GM18526 (cell line): ENCODE data around the gene MUC6.

Source experiments
- POLR2A ChIP-seq: IDR thresholded peaks from 3 replicates; pipeline ENCODE4 v1.6.1; 2011; ENCODE audit not compliant: insufficient read length; ENCODE audit errors: extremely low read depth

MUC6 gene

DNA sequence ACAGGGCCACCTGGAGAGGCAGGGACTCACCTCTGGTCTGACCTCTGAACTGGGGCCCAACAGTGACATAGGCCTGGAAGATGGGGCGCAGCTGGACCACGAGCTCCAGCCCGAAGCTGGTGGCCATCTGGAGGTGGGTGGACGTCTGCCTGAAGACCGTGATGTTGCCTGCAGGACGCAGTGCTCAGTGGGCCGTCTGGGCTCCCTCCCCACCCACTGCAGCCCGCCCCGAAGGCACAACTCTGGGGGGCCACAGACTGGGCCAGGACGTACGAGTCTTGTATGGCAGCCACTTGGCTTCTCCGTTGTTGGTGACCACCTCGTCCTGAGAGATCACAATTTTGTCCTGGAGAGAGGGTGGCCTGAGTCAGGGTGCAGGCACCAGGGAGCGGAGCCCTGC, 7.9 kb downstream of the MUC6 start:
- no peak for TF ChIP-seq POLR2A

DNA sequence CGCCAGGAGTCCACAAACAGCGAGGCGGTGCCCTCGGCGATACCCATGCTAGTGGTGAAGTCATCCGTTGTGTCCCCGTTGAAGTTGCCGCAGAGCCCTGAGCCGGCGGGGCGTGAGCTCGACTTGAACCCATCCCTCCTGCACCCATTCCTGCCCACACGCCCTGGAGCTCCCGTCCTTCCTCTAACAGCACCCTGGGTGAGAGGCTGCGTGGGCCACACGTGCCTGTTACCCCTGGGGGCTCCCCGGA, 8.3 kb downstream of the MUC6 start:
- TF ChIP-seq POLR2A: no peak

GRCh38 chr11:1027483-1028290, 8.8 kb downstream of the MUC6 start:
- no peak for TF ChIP-seq POLR2A

DNA sequence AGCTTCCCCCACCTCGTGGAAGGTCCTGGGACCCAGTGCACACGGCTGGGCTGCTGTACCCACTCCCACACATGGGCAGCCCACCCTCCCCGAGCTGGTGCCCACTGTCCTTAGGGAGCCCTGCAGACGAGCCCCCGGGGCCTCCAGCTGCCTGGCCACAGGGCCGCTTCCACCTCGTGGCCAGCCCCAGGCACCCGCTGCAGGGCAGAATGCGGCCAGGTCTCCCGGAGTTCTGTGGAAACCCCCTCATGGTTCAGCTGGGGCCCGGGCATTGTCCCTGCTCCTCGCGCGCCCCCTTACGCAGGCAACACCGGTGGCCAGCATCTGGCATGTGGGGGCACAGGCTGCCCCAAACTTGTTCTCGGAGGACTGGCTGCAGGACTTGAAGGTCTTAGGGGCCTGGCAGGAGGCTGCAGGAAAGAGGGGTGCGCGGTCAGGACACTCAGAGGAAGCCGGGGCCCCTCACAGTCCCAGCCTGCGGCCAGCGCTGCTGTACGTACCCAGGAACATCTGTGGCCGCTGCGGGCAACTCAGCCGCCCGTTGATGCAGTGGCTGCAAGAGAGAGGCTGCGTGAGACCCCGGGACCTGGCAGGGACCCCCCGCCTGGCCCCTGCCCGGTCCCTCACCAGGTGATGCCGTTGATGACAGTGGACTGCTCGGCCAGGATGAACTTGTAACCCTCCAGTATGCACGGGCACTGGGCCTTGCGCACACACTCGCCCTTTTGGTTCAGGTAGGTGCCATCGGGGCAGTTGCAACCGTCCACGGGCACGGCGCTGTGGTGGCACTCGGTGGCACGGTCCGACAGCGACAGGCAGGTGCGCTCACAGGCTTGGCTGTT, 9.7 kb downstream of the MUC6 start:
- TF ChIP-seq POLR2A: no peak

DNA sequence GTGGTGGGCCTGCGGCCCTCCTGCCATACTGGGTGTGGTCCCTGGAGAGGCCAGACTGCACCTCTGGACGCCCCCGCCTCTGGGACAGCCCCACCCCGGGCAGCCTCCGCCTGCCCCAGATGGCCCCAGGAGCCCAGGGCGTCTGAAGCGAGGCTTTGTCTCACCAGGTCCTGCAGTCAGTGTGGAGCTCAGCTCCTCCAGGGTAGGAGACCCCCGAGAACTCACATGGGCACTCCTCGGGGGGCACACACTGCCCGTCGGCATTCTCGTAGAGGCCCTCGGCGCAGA, 10.4 kb downstream of the MUC6 start:
- no peak for TF ChIP-seq POLR2A

GRCh38 chr11:1025410-1026162, 10.9 kb downstream of the MUC6 start:
- no peak for TF ChIP-seq POLR2A

GRCh38 chr11:1024597-1025409, 11.7 kb downstream of the MUC6 start:
- TF ChIP-seq POLR2A: no peak

DNA sequence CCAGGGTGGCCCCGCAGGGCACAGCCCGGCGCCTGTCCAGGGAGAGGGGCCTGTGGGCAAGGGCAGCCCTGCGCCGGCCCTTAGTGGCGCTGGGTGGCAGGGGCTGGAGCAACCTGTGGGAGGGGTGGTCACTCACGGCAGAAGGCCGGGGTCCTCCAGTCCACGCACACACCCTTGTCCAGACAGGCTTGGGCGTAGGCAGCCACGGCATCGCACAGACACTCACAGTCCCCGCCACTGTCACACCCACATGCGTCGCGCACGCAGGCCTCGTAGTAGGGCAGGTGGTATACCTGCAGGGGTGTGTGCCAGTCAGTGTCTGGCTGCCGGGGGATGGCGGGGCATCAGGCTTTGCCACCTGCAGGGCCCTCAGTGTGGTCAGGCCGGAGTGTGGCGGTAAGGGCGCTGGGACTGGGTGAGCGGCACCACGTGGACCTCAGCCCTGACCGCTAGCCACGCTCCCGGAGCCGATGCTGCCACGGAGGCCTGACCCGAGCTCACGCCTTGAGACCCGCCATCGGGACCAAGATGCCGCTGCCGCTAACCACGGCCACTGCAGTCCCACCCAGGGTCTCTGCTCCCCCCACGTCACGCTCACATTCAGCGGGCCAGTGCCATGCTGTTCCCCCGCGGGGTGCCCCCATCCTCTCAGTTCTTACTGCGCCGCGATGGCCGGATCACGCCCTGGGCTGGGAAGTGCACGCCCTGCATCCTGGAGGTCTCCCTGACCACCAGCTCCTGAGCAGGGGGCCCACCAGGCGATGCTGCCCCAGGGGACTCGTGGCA, 12.5 kb downstream of the MUC6 start:
- no peak for TF ChIP-seq POLR2A

- no peak for TF ChIP-seq POLR2A
These were observed 13.4 kb downstream of the MUC6 start for GRCh38 chr11:1022908-1023810.

DNA sequence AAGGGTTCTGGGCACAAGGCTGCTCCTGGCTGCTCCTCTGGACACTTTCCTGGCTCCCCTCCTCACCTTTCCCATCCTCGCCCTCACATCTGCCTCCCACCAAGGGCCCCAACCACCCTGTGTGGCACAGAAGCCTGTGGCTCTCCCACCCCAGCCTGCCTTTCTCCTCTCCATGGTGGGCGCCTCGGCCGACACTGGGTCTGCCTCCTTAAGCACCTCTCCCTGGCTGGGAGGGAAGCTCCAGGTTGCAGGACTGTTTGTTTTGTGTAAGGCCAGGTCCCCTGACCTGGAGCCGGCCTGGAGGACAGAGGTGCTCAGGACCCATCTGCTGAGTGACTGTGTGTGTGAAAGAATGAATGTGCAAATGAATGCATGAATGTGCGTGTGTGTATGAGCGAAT, 14.1 kb downstream of the MUC6 start:
- TF ChIP-seq POLR2A: no peak

DNA sequence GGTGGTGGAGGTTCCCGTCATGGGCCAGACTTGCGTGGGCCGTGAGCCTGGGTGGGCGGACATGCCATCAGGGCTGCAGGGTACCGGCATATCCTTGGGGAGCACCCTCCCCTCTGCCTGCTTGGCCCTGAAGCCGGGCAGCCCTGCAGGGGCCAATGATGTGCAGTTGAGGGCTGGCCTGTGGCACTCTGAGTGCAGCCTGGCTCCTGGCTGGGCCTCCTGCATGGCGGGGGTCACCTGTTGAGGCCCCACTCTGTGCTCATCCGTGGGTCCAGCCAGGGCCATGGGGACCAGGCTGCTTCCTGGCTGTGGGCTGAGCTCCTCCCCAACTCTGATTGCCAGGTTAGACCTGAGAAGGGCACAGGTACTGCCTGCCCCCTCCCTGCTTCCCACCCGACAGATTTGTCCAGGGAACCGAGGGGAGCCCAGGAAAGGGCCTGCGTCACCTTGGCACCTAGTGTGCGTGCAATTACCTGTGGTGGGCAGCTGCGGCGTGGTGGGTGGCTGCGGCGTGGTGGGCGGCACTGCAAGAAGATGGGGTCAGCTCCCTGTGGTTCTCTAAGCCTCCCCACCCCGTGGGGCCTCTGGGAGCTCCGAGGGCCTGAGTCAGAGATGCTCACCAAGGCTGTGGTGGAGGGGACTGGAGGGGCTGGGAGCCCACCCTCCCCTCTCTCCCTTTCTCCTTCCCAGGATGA, 16.2 kb downstream of the MUC6 start:
- TF ChIP-seq POLR2A: no peak

DNA sequence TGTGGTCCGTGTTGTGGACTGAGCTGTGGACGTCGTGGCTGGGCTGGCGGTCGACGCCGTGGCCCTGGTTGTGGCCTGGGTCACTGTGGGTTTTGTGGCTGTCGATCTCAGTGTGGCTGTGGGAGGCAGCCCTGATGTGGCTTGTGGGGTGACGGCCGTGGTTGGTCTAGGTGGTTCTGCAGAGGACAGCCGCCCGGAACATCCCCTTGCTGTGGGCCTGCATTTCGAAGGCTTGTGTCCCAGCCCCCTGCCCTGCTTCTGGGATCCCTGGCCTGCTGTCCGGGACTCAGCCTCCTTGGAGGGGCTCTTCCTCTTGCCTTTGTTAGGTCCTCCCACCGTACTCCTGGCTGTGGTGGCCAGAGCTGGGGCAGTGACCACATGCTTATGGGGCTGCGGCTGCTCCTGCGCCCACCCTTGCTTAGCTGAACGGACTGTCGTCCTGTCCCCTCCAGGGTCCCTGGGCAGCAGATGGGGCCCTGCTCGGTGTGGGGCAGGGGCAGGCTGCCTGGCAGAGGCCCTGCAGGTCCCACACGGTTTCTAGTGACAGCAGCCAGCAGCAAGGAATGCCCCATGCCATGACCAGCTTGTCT, 17.1 kb downstream of the MUC6 start:
- TF ChIP-seq POLR2A: no peak

DNA sequence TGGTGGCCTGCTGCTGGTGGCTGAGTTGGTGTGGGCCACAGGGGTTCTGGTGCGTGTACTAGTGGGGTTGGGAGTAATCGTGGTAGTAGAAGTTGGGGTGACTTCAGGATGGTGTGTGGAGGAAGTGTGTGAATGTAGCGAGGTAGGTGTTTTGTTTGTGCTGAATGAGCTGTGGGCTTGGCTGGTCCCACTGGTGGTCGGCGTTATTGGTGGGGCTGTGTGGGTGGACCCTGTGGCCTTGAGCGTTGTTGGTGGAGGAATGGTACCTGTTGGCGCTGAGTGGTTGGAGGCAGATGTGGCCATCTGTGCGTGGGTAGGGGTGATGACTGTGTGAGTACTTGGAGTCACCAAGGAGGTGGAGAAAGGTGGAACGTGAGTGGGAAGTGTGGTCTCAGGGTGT, 18.4 kb downstream of the MUC6 start:
- no peak for TF ChIP-seq POLR2A
